Hematopoietic multipotent progenitor cell treated with erythropoietin and hydrocortisone succinate and interleukin-3 and kit ligand, for 6 days (in vitro differentiated cells): ENCODE measurements around the gene ASB4.
"Not testable (repeated sequence)": the region's sequence is repeated elsewhere in the genome, so short reads cannot be mapped to it uniquely, and the experiment has no call there.

Experiments
- DNase-seq: peaks from one replicate; pipeline ENCODE4 v3.0.0-alpha.2; 2015

Gene ASB4

GRCh38 chr7:95479992-95480624 is 5.6 kb upstream of the ASB4 start:
- DNase-seq = no peak

- DNase-seq = no peak
These were observed 4.2 kb upstream of the ASB4 start for GRCh38 chr7:95481271-95482165.

- DNase-seq = no peak
These were observed 3.3 kb upstream of the ASB4 start for GRCh38 chr7:95482424-95482823.

- no peak for DNase-seq
These were observed 4.6 kb downstream of the ASB4 start for GRCh38 chr7:95490231-95490762.

GRCh38 chr7:95491201-95491600 is 5.5 kb downstream of the ASB4 start:
- DNase-seq = no peak

- no peak for DNase-seq
These were observed 6.0 kb downstream of the ASB4 start for GRCh38 chr7:95491634-95492314.

GRCh38 chr7:95493247-95493646 is 7.5 kb downstream of the ASB4 start:
- DNase-seq = no peak

GRCh38 chr7:95493844-95494243 is 8.1 kb downstream of the ASB4 start:
- DNase-seq = no peak

GRCh38 chr7:95501261-95501832 is 15.6 kb downstream of the ASB4 start:
- DNase-seq = no peak

- no peak for DNase-seq
These were observed 16.7 kb downstream of the ASB4 start for GRCh38 chr7:95502403-95502802.

- DNase-seq = no peak
These were observed 17.8 kb downstream of the ASB4 start for GRCh38 chr7:95503271-95504131.

GRCh38 chr7:95504132-95504588 is 18.4 kb downstream of the ASB4 start:
- DNase-seq = not testable (repeated sequence)

- no peak for DNase-seq
These were observed 23.0 kb downstream of the ASB4 start for GRCh38 chr7:95508780-95509179.

GRCh38 chr7:95509199-95509598 is 23.5 kb downstream of the ASB4 start:
- peak; percentile 34 for DNase-seq

GRCh38 chr7:95511716-95512260 is 26.0 kb downstream of the ASB4 start:
- peak; percentile 92 for DNase-seq

- no peak for DNase-seq
These were observed 31.7 kb downstream of the ASB4 start for GRCh38 chr7:95517458-95517857.

- DNase-seq = no peak
These were observed 32.1 kb downstream of the ASB4 start for GRCh38 chr7:95517870-95518269.

GRCh38 chr7:95520136-95520535 is 34.4 kb downstream of the ASB4 start:
- DNase-seq = no peak

GRCh38 chr7:95525503-95525902 is 39.8 kb downstream of the ASB4 start:
- no peak for DNase-seq

GRCh38 chr7:95526128-95526738 is 40.5 kb downstream of the ASB4 start:
- DNase-seq = no peak
